Epithelial cell of proximal tubule (primary cell): ENCODE measurements around the gene EVA1A. TPM values are rescaled to one million over a fixed set of nuclear protein-coding genes. Genes with fewer than 3 reads are reported as not detected.

ENCODE experiments used
- DNase-seq: peaks from one replicate; pipeline ENCODE4 v3.0.0-alpha.2; 2011; ENCODE audit warnings: low read depth
- H3K4me3 ChIP-seq: 2 replicates; pipeline ENCODE4 v1.5.1; 2011; ENCODE audit warnings: low read depth, mild to moderate bottlenecking, low read length
- total RNA-seq: library from RNA; depleted of rRNA; stranded (reverse); fragments of >200 nt; gene quantifications from 2 replicates; pipeline ENCODE4 v1.2.3, GENCODE V29; 2015
- TF ChIP-seq, protein P1 (sequence below): conservative IDR thresholded peaks from 2 replicates; pipeline ENCODE4 v1.5.1; 2012; ENCODE audit warnings: low read depth, mild to moderate bottlenecking, low read length

EVA1A gene
- total RNA-seq, 1 donor from 2014 or later: 67.0 TPM

DNA sequence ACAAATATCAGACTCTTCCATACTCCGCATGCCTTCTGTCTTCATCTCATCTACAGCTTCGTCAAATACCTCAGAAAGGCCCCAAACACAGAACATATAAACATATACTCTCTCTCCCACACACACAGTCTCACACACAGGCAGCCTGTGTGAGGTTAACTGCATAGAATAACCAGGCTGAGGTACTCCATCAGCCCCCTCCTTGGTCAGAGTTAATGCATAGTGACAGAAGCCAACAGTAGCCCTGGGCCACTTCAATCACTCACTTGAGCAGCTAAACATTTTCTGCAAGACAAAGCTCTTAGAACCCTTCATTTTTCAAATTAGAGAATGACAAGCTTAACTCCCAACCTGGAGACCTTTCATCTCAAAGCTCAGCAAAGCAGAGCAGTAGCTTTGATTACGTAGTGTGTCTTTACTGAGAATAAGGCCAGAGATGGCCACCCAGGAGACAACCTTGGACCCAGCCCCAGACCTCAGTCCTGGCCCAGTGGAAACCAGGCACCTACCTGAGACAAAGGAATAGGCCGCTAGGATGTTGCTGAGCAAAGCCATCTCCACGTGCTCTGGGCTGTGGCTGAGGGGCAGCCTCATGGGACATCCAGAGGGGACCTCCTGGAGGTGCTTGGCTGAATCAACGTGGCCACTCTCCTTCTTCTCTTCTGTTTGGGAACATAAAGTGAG lies 43.0 kb downstream of the EVA1A start:
- no peak for DNase-seq
- no peak overlapping the region for H3K4me3 ChIP-seq
- TF ChIP-seq, protein P1, sequence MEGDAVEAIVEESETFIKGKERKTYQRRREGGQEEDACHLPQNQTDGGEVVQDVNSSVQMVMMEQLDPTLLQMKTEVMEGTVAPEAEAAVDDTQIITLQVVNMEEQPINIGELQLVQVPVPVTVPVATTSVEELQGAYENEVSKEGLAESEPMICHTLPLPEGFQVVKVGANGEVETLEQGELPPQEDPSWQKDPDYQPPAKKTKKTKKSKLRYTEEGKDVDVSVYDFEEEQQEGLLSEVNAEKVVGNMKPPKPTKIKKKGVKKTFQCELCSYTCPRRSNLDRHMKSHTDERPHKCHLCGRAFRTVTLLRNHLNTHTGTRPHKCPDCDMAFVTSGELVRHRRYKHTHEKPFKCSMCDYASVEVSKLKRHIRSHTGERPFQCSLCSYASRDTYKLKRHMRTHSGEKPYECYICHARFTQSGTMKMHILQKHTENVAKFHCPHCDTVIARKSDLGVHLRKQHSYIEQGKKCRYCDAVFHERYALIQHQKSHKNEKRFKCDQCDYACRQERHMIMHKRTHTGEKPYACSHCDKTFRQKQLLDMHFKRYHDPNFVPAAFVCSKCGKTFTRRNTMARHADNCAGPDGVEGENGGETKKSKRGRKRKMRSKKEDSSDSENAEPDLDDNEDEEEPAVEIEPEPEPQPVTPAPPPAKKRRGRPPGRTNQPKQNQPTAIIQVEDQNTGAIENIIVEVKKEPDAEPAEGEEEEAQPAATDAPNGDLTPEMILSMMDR: no peak

DNA sequence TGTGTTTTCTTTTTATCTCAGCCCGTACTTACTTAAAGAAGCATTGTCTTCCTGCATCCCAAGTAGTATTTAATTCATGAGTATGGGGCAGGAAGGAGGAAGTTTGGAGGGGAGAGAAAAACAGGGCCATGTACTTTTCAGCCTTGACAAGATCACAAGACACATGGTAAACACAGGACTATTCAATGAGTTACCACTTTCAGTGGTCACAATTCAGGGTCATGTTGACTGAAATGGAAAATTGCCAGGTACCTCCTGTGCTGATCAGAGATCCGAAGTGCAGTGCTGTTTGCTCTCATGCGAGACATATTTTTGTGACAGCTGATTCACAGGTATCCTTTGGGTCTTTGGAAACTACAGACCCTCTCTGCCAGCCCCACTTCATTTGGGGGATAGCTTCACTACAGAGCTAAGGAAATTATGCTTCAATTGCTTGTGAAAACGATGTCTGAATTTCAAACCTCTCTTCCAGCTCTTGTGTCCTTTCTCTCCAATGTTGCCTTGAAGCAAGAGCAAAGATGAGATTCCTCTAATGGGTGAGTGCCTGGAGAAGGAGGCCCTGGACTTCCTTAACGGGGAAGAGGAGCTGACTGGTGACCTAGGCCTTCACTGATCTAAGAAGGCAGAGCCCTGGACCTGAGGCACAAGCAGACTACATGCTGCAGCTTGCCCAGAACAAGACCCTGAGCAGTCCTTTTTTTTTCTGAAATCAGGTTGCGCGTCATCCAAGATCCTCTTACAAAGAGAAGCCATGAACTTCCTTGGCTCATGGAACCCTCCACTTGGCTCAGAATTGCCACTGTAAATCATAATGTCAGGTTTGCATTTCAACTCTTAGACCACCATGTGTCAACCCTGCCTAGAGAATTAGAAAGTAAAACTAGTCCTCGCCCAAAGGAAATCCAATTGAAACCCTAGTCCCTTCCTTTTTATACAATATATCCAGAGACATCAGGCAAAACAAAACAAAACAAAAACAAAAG lies 44.1 kb downstream of the EVA1A start:
- no peak for DNase-seq
- TF ChIP-seq, protein P1: no peak
- no peak overlapping the region for H3K4me3 ChIP-seq

DNA sequence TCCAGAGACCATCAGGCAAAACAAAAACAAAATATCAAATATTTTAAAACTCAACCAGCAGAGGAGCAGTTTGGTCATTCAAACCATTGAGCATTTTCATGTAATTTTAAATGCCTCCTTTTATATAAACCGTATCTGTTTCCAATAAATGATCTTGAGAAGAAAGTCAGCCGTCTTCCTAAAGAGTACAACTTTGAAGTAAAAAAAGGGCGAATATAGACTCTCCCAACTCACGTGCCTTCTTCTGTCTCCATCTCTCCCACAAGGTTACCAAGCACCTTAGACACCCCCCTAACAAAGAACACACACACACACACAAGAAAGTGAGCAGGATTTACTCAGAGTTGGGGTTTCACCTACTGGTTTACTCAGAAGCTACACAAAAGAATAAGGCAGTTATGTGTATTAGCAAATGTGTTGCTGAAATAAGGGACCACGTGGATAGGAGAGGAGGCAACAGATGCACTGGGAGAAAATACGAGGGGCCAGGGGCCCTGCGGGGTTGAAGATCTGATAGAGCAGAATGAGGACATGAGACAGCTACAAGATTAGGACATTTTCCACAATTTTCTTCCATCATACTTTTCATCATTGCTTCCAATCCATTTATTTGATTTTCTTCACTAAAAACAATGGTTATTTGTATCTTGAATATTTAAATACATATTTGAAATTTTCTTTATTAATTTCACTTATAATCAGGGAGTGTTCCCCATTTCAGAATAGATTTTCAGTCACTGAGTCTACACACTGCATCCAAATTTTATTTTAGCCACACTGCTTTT lies 45.0 kb downstream of the EVA1A start:
- no peak overlapping the region for H3K4me3 ChIP-seq
- no peak for DNase-seq
- TF ChIP-seq, protein P1: no peak

DNA sequence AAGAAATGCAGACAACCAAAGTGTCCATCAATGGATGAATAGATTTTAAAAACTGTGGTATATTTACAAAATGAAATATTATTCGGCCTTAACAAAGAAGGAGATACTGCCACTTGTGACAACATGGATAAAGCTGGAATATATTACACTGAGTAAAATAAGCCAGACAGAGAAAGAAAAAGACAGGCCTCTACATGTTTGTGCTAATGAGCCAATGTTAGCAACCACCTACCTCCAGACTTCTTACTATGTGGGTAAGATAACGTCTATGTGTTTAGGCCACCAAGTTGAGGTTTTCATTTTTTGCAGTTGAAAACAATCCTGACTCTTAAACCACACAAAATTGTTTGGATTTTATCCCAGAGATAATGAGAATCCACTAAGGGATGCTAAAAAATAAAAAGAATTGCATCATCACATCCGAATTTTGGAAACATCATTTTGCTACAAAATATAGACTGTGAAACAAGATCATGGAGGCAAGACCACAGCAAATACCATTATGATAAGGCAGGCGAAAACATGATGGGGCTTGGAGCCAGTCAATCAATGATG lies 47.0 kb downstream of the EVA1A start:
- DNase-seq: no peak
- TF ChIP-seq, protein P1: no peak

DNA sequence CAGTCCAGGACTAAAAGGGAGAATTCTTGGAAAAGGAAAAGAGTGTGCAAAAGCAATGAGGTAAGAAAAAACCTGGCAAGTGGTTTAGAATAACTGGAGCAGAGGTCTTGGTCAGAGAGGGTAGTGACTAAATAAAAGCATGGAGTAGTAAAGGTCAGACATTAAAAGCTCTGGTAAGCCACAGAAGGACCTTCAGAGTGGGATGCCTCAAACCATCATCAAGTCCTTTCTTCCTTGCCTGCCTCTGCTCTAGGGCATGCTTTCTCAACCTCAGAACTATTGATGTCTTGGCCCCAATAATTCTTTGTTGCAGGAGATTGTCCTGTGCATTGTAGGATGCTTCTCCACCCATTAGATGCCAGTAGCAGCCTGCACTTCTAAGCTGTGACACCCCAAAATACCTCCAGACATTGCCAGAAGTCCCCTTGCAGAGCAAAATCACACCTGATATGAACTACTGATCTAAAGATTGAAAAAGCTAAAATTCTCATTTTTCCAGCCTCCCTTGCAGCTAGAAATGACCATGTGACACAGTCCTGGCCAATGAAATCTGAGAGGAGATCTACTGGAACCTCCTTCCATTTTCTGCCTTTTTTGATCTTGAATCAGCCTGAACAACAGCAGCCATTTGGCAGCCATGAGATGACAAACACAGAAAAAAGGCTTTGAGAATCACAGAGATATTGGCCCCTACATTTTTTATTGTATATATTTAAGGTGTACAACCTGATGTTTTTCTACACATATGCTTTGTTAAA lies 48.1 kb downstream of the EVA1A start:
- no peak overlapping the region for H3K4me3 ChIP-seq
- TF ChIP-seq, protein P1: no peak
- no peak for DNase-seq

More for the DNA sequence above, 47.0 kb downstream of the EVA1A start:
- no peak overlapping the region for H3K4me3 ChIP-seq
